GM23338 (cell line): Measurements from ENCODE around the gene CEP295NL.

Experiments used
- EZH2 ChIP-seq: fragments of 200-600 bp; sonication (generic); IDR thresholded peaks from one replicate; pipeline ENCODE4 v1.8.0; 2017; ENCODE audit warnings: antibody characterized with exemption, mild to moderate bottlenecking, low read depth; ENCODE audit not compliant: unreplicated experiment
- JUNB ChIP-seq: IDR thresholded peaks from one replicate; pipeline ENCODE4 v1.6.1; 2016; ENCODE audit warnings: antibody characterized with exemption; ENCODE audit not compliant: unreplicated experiment
- TF ChIP-seq, protein P1 (sequence below), 2 experiments: fragments of 200-600 bp in 1 of 2; sonication (generic) in 1 of 2; conservative IDR thresholded peaks; 2 replicates each; pipeline versions ENCODE4 v1.5.1 to v1.6.1; 2016 to 2017; ENCODE audit warnings: antibody characterized with exemption in 2 of 2, low read depth in 2 of 2, mild to moderate bottlenecking in 2 of 2, moderate library complexity in 1 of 2
- TF ChIP-seq, protein P2 (sequence below): IDR thresholded peaks from one replicate; pipeline ENCODE4 v1.6.1; 2018; ENCODE audit warnings: antibody characterized with exemption; ENCODE audit not compliant: unreplicated experiment

DNA sequence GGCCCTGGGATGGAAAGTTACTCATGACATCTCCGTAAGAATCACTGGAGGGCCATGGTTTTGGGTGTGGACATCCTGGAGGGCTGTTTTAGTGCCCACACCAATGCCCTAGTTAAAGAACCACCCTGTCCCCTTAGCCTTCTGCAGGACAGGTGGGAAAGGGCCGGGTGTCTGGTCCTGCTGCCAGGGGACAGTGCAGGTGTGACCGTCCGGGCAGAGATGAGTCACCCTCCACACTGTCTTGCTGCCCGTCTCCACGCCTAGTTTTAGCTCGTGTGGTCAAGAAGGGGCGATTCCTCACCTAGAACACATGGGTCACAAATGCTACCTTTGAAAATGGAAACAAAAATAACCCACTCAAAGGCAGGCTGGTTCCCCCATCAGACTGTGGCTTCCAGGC lies 17.0 kb downstream of the CEP295NL start:
- TF ChIP-seq, protein P1, sequence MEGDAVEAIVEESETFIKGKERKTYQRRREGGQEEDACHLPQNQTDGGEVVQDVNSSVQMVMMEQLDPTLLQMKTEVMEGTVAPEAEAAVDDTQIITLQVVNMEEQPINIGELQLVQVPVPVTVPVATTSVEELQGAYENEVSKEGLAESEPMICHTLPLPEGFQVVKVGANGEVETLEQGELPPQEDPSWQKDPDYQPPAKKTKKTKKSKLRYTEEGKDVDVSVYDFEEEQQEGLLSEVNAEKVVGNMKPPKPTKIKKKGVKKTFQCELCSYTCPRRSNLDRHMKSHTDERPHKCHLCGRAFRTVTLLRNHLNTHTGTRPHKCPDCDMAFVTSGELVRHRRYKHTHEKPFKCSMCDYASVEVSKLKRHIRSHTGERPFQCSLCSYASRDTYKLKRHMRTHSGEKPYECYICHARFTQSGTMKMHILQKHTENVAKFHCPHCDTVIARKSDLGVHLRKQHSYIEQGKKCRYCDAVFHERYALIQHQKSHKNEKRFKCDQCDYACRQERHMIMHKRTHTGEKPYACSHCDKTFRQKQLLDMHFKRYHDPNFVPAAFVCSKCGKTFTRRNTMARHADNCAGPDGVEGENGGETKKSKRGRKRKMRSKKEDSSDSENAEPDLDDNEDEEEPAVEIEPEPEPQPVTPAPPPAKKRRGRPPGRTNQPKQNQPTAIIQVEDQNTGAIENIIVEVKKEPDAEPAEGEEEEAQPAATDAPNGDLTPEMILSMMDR (conservative IDR thresholded peaks at IDR 0.05; ENCODE audit: low read depth in 2 of 2): no peak
- TF ChIP-seq JUNB (no peak), EZH2 (no peak)
- TF ChIP-seq, protein P2, sequence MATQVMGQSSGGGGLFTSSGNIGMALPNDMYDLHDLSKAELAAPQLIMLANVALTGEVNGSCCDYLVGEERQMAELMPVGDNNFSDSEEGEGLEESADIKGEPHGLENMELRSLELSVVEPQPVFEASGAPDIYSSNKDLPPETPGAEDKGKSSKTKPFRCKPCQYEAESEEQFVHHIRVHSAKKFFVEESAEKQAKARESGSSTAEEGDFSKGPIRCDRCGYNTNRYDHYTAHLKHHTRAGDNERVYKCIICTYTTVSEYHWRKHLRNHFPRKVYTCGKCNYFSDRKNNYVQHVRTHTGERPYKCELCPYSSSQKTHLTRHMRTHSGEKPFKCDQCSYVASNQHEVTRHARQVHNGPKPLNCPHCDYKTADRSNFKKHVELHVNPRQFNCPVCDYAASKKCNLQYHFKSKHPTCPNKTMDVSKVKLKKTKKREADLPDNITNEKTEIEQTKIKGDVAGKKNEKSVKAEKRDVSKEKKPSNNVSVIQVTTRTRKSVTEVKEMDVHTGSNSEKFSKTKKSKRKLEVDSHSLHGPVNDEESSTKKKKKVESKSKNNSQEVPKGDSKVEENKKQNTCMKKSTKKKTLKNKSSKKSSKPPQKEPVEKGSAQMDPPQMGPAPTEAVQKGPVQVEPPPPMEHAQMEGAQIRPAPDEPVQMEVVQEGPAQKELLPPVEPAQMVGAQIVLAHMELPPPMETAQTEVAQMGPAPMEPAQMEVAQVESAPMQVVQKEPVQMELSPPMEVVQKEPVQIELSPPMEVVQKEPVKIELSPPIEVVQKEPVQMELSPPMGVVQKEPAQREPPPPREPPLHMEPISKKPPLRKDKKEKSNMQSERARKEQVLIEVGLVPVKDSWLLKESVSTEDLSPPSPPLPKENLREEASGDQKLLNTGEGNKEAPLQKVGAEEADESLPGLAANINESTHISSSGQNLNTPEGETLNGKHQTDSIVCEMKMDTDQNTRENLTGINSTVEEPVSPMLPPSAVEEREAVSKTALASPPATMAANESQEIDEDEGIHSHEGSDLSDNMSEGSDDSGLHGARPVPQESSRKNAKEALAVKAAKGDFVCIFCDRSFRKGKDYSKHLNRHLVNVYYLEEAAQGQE: no peak
